GM12878 (cell line): ENCODE measurements around the gene TNF.

Source experiments
- MXI1 ChIP-seq: fragments of 150-350 bp; IDR thresholded peaks from 2 replicates; pipeline ENCODE4 v1.6.1; 2011; ENCODE audit warnings: low read depth, mild to moderate bottlenecking, inconsistent platforms, low read length, improper control_type of control experiment
- POLR2A ChIP-seq: IDR thresholded peaks from 2 replicates; pipeline ENCODE4 v1.6.1; 2011; ENCODE audit warnings: low read depth, mild to moderate bottlenecking, low read length
- TF ChIP-seq, protein P1 (sequence below): IDR thresholded peaks from 2 replicates; pipeline ENCODE4 v1.6.1; 2012; ENCODE audit warnings: low read depth, low read length, improper control_type of control experiment

DNA sequence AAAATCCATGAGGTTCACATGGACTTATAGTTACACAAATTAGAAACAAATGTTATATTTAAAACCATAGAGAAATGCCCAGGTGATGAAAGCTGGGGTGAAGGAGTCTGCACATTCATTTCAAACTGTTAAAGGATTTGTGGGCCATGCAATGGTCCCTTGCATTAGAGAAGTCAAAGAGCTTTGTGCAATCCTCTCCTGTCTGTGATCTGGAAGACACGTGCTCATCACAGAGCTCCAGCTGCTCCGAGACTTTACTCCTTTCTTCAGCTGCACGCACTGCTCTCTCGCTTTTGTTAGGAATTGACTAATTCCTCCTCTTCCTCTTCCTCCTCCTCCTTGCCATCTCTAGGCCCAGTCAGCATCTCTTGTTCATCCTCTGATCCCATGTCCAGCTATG is 35.6 kb downstream of the TNF start:
- TF ChIP-seq, protein P1, sequence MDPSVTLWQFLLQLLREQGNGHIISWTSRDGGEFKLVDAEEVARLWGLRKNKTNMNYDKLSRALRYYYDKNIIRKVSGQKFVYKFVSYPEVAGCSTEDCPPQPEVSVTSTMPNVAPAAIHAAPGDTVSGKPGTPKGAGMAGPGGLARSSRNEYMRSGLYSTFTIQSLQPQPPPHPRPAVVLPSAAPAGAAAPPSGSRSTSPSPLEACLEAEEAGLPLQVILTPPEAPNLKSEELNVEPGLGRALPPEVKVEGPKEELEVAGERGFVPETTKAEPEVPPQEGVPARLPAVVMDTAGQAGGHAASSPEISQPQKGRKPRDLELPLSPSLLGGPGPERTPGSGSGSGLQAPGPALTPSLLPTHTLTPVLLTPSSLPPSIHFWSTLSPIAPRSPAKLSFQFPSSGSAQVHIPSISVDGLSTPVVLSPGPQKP, result no peak
- TF ChIP-seq POLR2A (no peak), MXI1 (no peak)
